ENCODE results near the gene KLKB1.

GRCh38 chr4:186283311-186283710 lies 56.0 kb downstream of the KLKB1 start:
- TF ChIP-seq CTCF (optimal IDR thresholded peaks at IDR 0.05 in 1 of 3, IDR thresholded peaks at IDR 0.05 in 1 of 3, conservative IDR thresholded peaks at IDR 0.05 in 1 of 3; ENCODE audit: extremely low read depth in 1 of 3, insufficient read depth in 2 of 3, low read length in 3 of 3) (no peak), EZH2 (IDR thresholded peaks at IDR 0.05; ENCODE audit: low read length) (no peak)
